Sigmoid colon (tissue), 7 donors: ENCODE data around the gene AKR1B15. TPM values are rescaled to one million over a fixed set of nuclear protein-coding genes. Genes with fewer than 3 reads are reported as not detected.

Source experiments
- DNase-seq: peaks from one replicate; pipeline ENCODE4 v3.0.0-alpha.2; 2019
- H3K27ac ChIP-seq, 4 donors: fragments of 200-600 bp; sonication (generic); one replicate each; pipeline ENCODE4 v1.5.1; 2016 to 2019; ENCODE audit warnings: mild to moderate bottlenecking in 1 of 4
- H3K27me3 ChIP-seq, 3 donors: fragments of 200-600 bp; sonication (generic); one replicate each; pipeline ENCODE4 v1.5.1; 2019; ENCODE audit warnings: mild to moderate bottlenecking in 1 of 3
- H3K36me3 ChIP-seq, 4 donors: fragments of 200-600 bp; sonication (generic); one replicate each; pipeline ENCODE4 v1.5.1; 2016 to 2019
- H3K4me1 ChIP-seq, 4 donors: fragments of 200-600 bp; sonication (generic); one replicate each; pipeline ENCODE4 v1.5.1; 2017 to 2019
- H3K4me3 ChIP-seq, 4 donors: fragments of 200-600 bp; sonication (generic); one replicate each; pipeline ENCODE4 v1.5.1; 2017 to 2019; ENCODE audit warnings: mild to moderate bottlenecking in 2 of 4, moderate library complexity in 1 of 4
- H3K9me3 ChIP-seq, 4 donors: fragments of 200-600 bp in 3 of 4; sonication (generic) in 3 of 4; one replicate each; pipeline versions ENCODE4 v1.5.1 to v1.6.1; 2013 to 2019
- CTCF ChIP-seq, 4 experiments: fragments of 450-650 bp in 3 of 4; fragments of 200-600 bp in 1 of 4; IDR thresholded peaks; one replicate each; pipeline ENCODE4 v1.5.1; 2016 to 2019; ENCODE audit warnings: antibody characterized with exemption in 4 of 4, mild to moderate bottlenecking in 3 of 4, moderate library complexity in 2 of 4
- EP300 ChIP-seq, 4 donors: sonication (generic); formaldehyde crosslinking; IDR thresholded peaks; one replicate each; pipeline ENCODE4 v1.6.1; 2017; ENCODE audit warnings: antibody characterized with exemption in 4 of 4
- POLR2A ChIP-seq, 2 donors: fragments of 450-650 bp; IDR thresholded peaks; one replicate each; pipeline ENCODE4 v1.6.1; 2016; ENCODE audit warnings: antibody characterized with exemption in 2 of 2, mild to moderate bottlenecking in 2 of 2, moderate library complexity in 2 of 2
- POLR2AphosphoS5 ChIP-seq, 4 donors: sonication (generic); formaldehyde crosslinking; IDR thresholded peaks; one replicate each; pipeline ENCODE4 v1.6.1; 2017; ENCODE audit warnings: antibody characterized with exemption in 4 of 4
- WGBS, 2 donors: extraction: QIAGEN DNeasy Blood & Tissue Kit; methylation state at CpG; one replicate each; pipeline ENCODE4 v1.1.7; 2013; 5-methylcytosine and 5-hydroxymethylcytosine counted together
- intact Hi-C: fragments of 100-400 bp; cut with DNase I; formaldehyde crosslinking; loops from one replicate; pipeline ENCODE4 v1.15.1; 2023
- polyA plus RNA-seq, 3 donors: library from polyadenylated mRNA; stranded (reverse); fragments of 200-250 nt; gene quantifications; one replicate each; pipeline ENCODE4 v1.2.3, GENCODE V29; 2013
- total RNA-seq, 4 donors: library from RNA; depleted of rRNA; stranded (reverse); fragments of >200 nt; gene quantifications; one replicate each; pipeline ENCODE4 v1.1.0, GENCODE V29; 2016
- donor health status: healthy with polysubstance abuse.
- donor health status: Bipolar disorder and iron deficiency.
- donor health status: healthy.

Gene AKR1B15
- total and polyA plus RNA-seq, 7 donors, result 0.22 TPM; not detected in 6

GRCh38 chr7:134532180-134532953 is 16.5 kb upstream of the AKR1B15 start:
- WGBS, 2 donors, result 20 to 60% methylated on average over 3 of the region's 3 CpGs
- no peak for DNase-seq
- no peaks in the 10 kb centered on the region for H3K9me3 ChIP-seq
- no peaks in the 10 kb centered on the region for H3K36me3 ChIP-seq
- no peak overlapping the region for H3K27ac ChIP-seq
- intact Hi-C loops, result no loop called here
- H3K27me3 ChIP-seq, result peaks cover 0 to 4% (median 0%) of the 10 kb centered on the region in 3 donors
- no peak for TF ChIP-seq EP300 (IDR thresholded peaks at IDR 0.05)
- TF ChIP-seq POLR2AphosphoS5 (IDR thresholded peaks at IDR 0.05), result no peak
- TF ChIP-seq CTCF (IDR thresholded peaks at IDR 0.05), result no peak
- no peak for TF ChIP-seq POLR2A (IDR thresholded peaks at IDR 0.05)
- no peaks in the 10 kb centered on the region for H3K4me1 ChIP-seq
- H3K4me3 ChIP-seq, result no peak overlapping the region

GRCh38 chr7:134532954-134533218 is 16.0 kb upstream of the AKR1B15 start:
- peaks cover 0 to 4% (median 0%) of the 10 kb centered on the region in 3 donors for H3K27me3 ChIP-seq
- no peaks in the 10 kb centered on the region for H3K9me3 ChIP-seq
- H3K4me3 ChIP-seq, result no peak overlapping the region
- DNase-seq, result no peak
- 38 to 71% methylated on average over 3 of the region's 3 CpGs for WGBS, 2 donors
- intact Hi-C loops, result no loop called here
- no peaks in the 10 kb centered on the region for H3K36me3 ChIP-seq
- no peaks in the 10 kb centered on the region for H3K4me1 ChIP-seq
- TF ChIP-seq POLR2AphosphoS5 (IDR thresholded peaks at IDR 0.05), result no peak
- no peak overlapping the region for H3K27ac ChIP-seq

GRCh38 chr7:134533288-134533771 is 15.6 kb upstream of the AKR1B15 start:
- H3K36me3 ChIP-seq, result no peaks in the 10 kb centered on the region
- no peak for TF ChIP-seq CTCF (IDR thresholded peaks at IDR 0.05)
- TF ChIP-seq POLR2A (IDR thresholded peaks at IDR 0.05), result no peak
- no peak for TF ChIP-seq POLR2AphosphoS5 (IDR thresholded peaks at IDR 0.05)
- TF ChIP-seq EP300 (IDR thresholded peaks at IDR 0.05), result no peak
- 81 to 90% methylated on average over 1 of the region's 1 CpG for WGBS, 2 donors
- no peak for DNase-seq
- intact Hi-C loops, result no loop called here
- no peak overlapping the region for H3K27ac ChIP-seq
- peaks cover 0 to 4% (median 0%) of the 10 kb centered on the region in 3 donors for H3K27me3 ChIP-seq
- H3K4me1 ChIP-seq, result no peaks in the 10 kb centered on the region
- no peaks in the 10 kb centered on the region for H3K9me3 ChIP-seq
- no peak overlapping the region for H3K4me3 ChIP-seq

- no peaks in the 10 kb centered on the region for H3K36me3 ChIP-seq
- WGBS, 2 donors, result 88 to 94% methylated on average over 3 of the region's 3 CpGs
- H3K4me3 ChIP-seq, result no peak overlapping the region
- no peak for DNase-seq
- TF ChIP-seq EP300 (IDR thresholded peaks at IDR 0.05), result no peak
- no peak for TF ChIP-seq POLR2A (IDR thresholded peaks at IDR 0.05)
- TF ChIP-seq CTCF (IDR thresholded peaks at IDR 0.05), result no peak
- TF ChIP-seq POLR2AphosphoS5 (IDR thresholded peaks at IDR 0.05), result no peak
- intact Hi-C loops, result no loop called here
- no peak overlapping the region for H3K27ac ChIP-seq
- H3K4me1 ChIP-seq, result no peaks in the 10 kb centered on the region
- no peaks in the 10 kb centered on the region for H3K27me3 ChIP-seq
- no peaks in the 10 kb centered on the region for H3K9me3 ChIP-seq
Observed at GRCh38 chr7:134534633-134535032, 14.3 kb upstream of the AKR1B15 start.

GRCh38 chr7:134535272-134535918 is 13.5 kb upstream of the AKR1B15 start:
- Histone ChIP-seq H3K27me3 (no peaks in the 10 kb centered on the region), H3K4me3 (no peak overlapping the region), H3K36me3 (no peaks in the 10 kb centered on the region), H3K9me3 (no peaks in the 10 kb centered on the region), H3K4me1 (no peaks in the 10 kb centered on the region), H3K27ac (no peak overlapping the region)
- intact Hi-C loops, result no loop called here
- 72 to 82% methylated on average over 3 of the region's 3 CpGs for WGBS, 2 donors
- DNase-seq, result no peak
- TF ChIP-seq EP300 (IDR thresholded peaks at IDR 0.05) (no peak), POLR2AphosphoS5 (IDR thresholded peaks at IDR 0.05) (no peak)
